Mononuclear cell (primary cell): ENCODE data around the gene THSD4. TPM values are rescaled to one million over a fixed set of nuclear protein-coding genes. Genes with fewer than 3 reads are reported as not detected.

Experiments used
- H3K27me3 ChIP-seq: 2 replicates; pipeline ENCODE4 v1.6.0; 2011; ENCODE audit warnings: low read length, control low read depth; ENCODE audit not compliant: insufficient read depth
- H3K4me1 ChIP-seq: 2 replicates; pipeline ENCODE4 v1.5.1; 2011; ENCODE audit warnings: mild to moderate bottlenecking, low read length, control low read depth; ENCODE audit not compliant: insufficient read depth
- H3K4me3 ChIP-seq: 2 replicates; pipeline ENCODE4 v1.5.1; 2011; ENCODE audit warnings: mild to moderate bottlenecking, low read length, moderate library complexity
- H3K9me3 ChIP-seq: 2 replicates; pipeline ENCODE4 v1.5.1; 2011; ENCODE audit warnings: low read depth, mild to moderate bottlenecking, control low read depth, low read length
- total RNA-seq: library from RNA; depleted of rRNA; stranded (reverse); fragments of >200 nt; gene quantifications from one replicate; pipeline ENCODE4 v1.2.3, GENCODE V29; 2012

The THSD4 gene
- total RNA-seq, 1 donor, result 0.10 TPM

DNA sequence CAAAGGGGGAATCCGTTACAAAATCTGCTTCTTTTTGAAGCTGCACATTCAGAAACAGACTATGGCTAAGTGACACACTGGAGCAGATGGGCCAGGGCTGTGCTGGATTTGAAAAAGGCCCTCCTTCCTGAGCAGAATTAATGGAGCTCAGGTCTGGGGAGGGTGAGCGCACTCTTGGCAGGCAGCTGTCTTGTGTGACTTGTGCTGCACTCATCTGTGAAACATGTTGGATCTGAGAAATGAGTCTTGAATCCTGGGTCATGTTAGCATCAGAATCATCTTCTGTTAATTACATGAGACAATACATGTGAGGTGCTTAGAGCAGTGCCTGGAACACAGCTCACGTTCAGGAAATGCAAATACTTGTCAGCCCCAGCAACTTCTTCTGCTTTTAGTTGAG is 219.6 kb downstream of the THSD4 start:
- Histone ChIP-seq H3K27me3 (no peaks in the 10 kb centered on the region), H3K4me1 (no peaks in the 10 kb centered on the region), H3K9me3 (no peaks in the 10 kb centered on the region), H3K4me3 (no peak overlapping the region)

DNA sequence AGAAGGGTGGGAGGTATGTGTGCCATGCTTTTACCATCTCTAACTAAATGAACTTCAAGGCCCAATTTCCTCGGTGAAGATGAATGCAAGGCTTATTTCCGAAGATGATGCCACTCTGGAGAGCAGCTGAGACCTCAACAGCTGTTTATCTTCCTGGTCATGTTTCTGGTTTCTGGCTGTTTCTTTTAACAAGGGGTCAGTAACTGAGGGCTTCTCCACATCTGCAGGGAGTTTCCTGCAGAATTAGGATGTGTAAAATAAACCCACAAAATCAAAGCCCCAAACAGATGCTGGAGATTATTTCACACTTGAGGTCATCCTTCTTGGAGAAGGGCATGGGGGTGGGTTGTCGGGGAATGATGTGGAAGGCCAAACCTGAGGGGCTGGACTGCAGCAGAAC is 220.3 kb downstream of the THSD4 start:
- Histone ChIP-seq H3K4me3 (no peak overlapping the region), H3K27me3 (no peaks in the 10 kb centered on the region), H3K9me3 (no peaks in the 10 kb centered on the region), H3K4me1 (no peaks in the 10 kb centered on the region)

- no peaks in the 10 kb centered on the region for H3K27me3 ChIP-seq
- no peaks in the 10 kb centered on the region for H3K9me3 ChIP-seq
- H3K4me3 ChIP-seq, result no peak overlapping the region
- H3K4me1 ChIP-seq, result no peaks in the 10 kb centered on the region
Observed at GRCh38 chr15:71336671-71337070, 221.4 kb downstream of the THSD4 start.

DNA sequence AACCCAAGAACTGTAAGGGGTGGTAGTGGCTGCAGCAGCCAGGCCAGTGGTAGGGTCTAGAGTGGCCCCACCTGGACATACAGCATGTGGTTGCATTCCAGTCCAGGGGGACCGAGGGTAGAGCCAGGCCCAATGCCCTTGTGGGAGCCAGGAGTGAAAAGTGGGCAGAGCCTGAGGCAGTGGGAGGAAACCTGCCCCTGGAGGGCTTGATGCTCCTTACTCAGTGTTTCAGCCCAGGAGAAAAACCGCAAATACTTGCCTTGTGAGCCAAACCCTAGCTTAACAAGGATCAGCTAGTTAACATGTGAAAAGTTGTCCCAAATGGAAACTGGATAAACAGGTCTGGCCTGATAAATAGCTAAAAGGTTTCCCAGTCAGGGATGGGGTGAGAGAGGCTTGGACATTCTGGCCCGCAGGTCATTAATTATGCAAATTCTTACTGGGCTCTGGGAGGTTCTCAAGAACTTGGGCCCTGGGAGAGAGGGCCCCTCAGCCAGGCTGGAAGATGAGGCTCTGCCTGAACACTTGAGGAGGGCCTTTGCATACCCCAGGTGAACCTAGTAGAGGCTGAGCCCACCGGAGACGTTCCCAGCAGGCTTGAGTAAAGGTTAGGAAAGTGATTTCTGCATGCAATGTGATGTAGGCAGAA is 222.1 kb downstream of the THSD4 start:
- no peaks in the 10 kb centered on the region for H3K27me3 ChIP-seq
- no peak overlapping the region for H3K4me3 ChIP-seq
- no peaks in the 10 kb centered on the region for H3K4me1 ChIP-seq
- no peaks in the 10 kb centered on the region for H3K9me3 ChIP-seq

DNA sequence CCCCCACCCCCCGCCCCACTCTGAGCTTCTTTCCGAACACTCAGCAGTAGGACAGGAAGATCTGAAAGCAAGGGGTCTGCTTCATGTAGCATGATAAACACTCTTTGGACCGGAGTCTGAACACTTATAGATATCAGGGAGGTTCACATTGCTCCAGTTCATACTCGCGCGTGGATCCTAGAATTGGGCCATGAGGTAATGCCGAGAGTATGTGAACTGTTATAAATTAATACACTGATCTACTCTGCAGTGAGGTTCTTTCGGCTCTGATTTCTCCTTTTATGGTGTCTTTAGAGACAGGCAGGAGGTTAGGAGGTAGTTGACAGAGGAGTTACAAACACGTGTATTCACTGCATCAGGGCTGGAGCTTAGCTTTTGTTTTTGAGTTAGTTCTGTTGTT is 223.0 kb downstream of the THSD4 start:
- no peaks in the 10 kb centered on the region for H3K4me1 ChIP-seq
- H3K27me3 ChIP-seq, result no peaks in the 10 kb centered on the region
- H3K9me3 ChIP-seq, result no peaks in the 10 kb centered on the region
- no peak overlapping the region for H3K4me3 ChIP-seq

DNA sequence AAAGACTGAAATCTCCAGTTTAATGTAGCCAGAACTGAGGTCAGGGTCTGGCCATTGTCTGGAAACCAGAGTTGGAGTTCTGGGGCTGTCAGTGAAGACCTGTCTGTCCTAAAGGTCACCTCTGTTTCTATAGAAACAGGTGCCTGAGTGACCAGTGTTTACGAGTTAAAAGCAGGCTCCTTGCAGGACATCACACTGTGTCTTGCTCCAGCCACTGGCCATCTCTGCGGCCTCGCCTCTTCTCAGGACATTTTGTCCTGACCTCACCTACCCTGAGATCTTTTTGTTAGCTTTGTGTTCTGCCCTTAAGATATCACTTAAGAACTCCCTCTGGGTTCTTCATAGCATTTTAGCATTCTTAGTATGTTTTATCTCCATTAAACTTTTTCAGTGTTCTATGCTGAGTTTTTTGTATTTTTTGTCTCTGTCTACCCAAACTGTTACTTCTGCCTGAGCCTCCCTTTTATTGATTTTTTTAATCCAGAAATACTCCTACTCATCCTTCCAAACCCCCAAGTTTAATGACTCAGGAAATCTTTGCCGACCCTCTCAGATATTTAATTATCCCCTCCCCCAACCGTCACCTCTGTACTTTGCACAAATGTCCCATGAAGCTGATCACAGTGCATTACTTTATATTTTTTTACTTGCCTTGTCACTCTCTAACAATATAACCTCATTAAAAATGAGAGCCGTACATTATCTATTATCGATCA is 223.7 kb downstream of the THSD4 start:
- Histone ChIP-seq H3K9me3 (no peaks in the 10 kb centered on the region), H3K4me3 (no peak overlapping the region), H3K4me1 (no peaks in the 10 kb centered on the region), H3K27me3 (no peaks in the 10 kb centered on the region)

DNA sequence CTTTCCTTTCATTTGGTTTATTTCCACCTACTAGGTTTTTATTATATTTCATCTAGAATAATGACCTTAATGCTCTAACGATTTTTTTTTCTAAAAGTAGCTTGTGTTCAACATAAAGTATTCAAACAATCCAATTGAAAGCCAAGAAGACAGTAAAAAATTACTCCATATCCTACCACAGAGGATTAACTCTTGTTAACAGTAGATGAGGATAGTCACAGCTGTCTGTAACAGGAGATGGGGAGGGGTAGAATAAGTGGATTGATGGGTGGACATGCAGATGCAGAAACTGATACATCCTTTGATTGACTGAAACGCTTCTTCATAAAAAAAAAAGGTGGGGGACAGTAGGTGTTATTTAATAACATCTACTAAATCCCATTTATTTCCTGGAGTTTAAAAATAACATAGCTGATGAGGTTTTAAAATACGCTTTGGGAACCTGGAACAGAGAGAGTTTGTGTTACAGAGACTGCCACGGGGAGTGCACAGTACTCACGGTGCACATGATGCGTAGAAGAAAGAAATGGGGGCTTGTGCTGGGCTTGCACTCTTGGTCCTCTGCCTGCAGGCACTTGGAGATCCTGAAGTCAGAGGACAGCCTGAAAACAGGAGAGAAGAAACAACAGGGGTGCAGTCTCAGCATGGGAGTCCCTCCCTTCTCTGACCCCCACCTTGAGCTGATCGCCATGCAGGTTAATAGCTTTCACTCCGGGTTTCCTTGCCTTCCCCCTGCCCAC is 226.7 kb downstream of the THSD4 start:
- H3K9me3 ChIP-seq, result no peaks in the 10 kb centered on the region
- H3K4me1 ChIP-seq, result no peaks in the 10 kb centered on the region

DNA sequence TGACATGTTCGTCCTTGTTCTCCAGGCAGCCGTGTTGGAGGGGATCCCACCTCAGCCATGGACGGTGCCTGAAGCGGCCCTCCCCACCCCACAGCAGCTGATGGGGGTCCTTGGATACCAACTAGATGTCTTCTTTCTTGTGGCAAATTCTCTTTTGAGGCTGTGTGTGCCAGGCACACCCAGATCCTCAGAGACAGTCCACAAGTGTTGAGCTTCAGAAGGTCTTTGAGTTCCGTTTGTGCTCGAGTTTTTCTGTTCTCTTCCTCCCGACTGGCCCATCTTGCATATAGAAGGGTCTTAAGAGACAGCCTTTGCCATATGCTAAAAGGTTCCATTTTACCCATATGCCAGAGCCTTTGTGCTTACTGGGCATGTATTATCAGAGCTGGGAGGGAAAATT is 227.4 kb downstream of the THSD4 start:
- no peaks in the 10 kb centered on the region for H3K4me1 ChIP-seq
- no peak overlapping the region for H3K4me3 ChIP-seq
- H3K27me3 ChIP-seq, result no peaks in the 10 kb centered on the region
- H3K9me3 ChIP-seq, result no peaks in the 10 kb centered on the region

More for the DNA sequence above, 226.7 kb downstream of the THSD4 start:
- no peak overlapping the region for H3K4me3 ChIP-seq
- H3K27me3 ChIP-seq, result no peaks in the 10 kb centered on the region

GRCh38 chr15:71344316-71344715 is 229.0 kb downstream of the THSD4 start:
- H3K9me3 ChIP-seq, result no peaks in the 10 kb centered on the region
- H3K4me3 ChIP-seq, result no peak overlapping the region
- H3K27me3 ChIP-seq, result no peaks in the 10 kb centered on the region
- no peaks in the 10 kb centered on the region for H3K4me1 ChIP-seq

DNA sequence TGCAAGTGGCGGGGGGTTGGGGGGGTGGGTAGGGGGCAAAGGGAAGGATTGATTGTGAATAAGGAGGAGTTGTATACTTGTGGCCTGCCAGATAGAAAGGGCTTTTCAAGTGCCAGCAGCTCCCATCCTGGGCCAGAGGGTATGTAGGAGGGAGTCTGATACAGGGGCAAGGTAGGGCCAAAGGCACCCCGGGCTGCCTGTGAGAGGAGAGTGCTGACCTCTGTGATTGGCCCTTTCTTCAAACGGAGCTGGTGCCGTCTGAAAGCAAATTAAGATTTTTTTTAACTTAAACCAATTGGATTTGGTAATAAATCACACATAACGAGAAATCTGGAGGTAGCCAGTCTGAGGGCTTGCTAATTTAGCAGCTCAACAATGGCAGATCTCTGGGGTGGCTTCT is 229.9 kb downstream of the THSD4 start:
- no peaks in the 10 kb centered on the region for H3K4me1 ChIP-seq
- no peaks in the 10 kb centered on the region for H3K27me3 ChIP-seq

DNA sequence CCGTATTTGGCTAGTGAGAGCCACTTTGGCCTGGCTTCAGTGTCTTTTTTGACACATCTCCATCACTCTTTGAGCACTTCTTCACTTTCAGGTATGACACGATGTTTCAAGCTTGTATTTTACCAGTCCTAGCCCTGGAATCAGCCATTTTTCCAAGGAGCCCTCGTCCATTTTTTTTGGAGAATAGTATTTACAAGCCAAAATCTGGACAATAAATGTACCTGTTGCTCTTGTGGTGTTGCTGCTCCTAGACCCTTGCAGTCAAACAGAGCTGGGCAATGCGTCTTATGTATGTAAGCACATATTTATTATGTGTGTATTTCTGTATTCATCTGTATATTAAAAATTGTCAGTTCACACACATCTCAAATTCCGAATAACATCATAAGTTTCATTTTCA is 231.2 kb downstream of the THSD4 start:
- Histone ChIP-seq H3K4me3 (no peak overlapping the region), H3K27me3 (no peaks in the 10 kb centered on the region), H3K4me1 (no peaks in the 10 kb centered on the region), H3K9me3 (no peaks in the 10 kb centered on the region)

More for the DNA sequence above, 229.9 kb downstream of the THSD4 start:
- no peaks in the 10 kb centered on the region for H3K9me3 ChIP-seq
- H3K4me3 ChIP-seq, result no peak overlapping the region

DNA sequence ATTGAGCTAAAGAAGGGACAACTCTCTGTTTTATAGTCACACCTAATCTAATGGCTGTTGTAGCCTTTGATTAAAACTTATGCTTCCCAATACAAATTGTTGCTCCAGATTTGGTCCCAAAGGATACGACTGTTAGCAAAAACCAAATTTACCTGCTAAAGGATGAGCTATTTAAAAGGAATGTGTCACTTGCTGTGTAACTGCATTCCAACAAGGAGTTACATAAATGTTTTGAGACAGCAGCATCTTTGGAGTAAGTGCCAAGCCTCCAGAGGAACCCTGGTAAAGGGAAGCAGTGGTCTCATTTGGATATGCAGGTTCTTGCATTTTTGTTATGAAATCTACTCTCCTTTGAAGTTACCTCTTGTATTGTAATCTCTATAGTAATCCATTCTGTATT is 233.3 kb downstream of the THSD4 start:
- Histone ChIP-seq H3K27me3 (no peaks in the 10 kb centered on the region), H3K4me3 (no peak overlapping the region), H3K9me3 (no peaks in the 10 kb centered on the region), H3K4me1 (no peaks in the 10 kb centered on the region)

DNA sequence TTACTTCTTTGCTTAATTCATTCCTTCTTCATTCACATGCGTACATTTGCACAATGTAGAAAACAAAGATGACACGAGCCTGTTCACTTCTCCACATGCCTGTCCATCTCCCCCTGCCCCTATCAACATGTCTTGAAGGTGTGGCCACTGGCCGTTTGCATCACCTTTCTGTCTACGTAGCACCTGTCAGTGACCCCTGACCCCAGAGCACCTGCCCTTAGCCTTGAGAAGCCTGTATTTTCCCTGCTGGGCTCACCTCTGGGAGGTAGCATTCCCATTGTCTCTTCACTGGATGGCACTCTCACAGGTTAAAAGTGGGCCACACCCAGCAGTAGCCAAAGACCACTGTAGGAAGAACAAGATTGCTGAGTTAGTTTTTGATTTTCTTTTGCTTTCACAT is 234.1 kb downstream of the THSD4 start:
- Histone ChIP-seq H3K4me1 (no peaks in the 10 kb centered on the region), H3K27me3 (no peaks in the 10 kb centered on the region), H3K9me3 (no peaks in the 10 kb centered on the region), H3K4me3 (no peak overlapping the region)

- Histone ChIP-seq H3K4me1 (no peaks in the 10 kb centered on the region), H3K27me3 (no peaks in the 10 kb centered on the region), H3K4me3 (no peak overlapping the region), H3K9me3 (no peaks in the 10 kb centered on the region)
Observed at GRCh38 chr15:71349736-71350526, 234.7 kb downstream of the THSD4 start.
